NCI-H226 (cell line): Measurements from ENCODE around the gene AOAH.
A peak's percentile ranks its signal among the peaks of the same experiment; 100 is the strongest.
"Not testable (repeated sequence)": the region's sequence is repeated elsewhere in the genome, so short reads cannot be mapped to it uniquely, and the experiment has no call there.

ENCODE experiments used
- DNase-seq: peaks from one replicate; pipeline ENCODE4 v3.0.0-alpha.2; 2015

The AOAH gene

DNA sequence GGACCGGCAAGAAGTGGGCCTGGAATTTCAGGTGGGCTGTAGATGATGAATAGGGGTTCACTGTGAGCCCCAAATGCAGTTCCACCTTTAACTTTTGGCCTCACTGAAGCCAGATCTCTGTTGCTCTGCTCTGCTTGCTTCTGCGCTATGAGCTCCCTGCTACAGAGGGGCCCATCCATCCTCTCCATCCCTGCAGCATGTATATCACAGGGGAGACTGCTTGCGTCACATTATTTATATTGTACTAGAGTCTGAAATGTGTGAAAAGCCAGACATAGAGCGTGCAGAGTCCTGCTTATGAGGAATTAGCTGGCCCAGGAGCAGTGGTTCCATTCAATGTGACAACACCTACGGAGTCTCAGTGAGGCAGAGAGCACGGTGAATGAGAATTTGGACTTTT, 69.9 kb downstream of the AOAH start:
- no peak for DNase-seq

DNA sequence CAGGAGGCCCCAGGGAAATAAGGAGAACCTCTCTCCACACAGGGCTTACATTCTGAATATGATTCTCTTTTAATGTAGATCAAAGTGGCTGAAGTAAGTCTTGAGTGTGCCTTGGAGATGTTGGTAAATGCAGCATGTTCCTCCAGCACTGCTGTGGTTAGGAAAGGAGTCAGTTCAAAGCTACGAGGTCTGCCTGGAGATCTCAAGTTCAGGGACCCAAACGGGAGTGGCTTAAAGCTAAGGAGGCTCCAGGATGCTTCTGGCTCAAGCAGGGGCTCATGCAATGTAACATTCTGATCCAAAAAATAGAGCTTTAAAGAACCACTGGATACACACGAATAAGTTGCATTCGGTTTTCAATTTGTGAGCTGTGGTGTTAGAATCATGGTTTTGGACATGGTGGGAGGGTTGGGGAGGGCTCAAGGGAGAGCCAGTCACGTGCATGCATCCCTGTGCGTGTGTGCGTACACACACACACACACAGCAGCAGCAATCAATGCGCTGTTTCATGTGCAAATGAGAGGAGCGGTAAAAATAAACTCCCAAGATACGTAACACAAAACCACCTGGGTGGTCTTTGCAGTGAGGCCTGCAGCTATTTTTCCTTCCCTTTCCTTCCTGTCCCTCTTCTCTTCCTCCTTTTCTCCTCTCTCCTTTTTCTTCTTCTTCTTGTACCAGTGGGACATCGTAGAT, 70.5 kb downstream of the AOAH start:
- DNase-seq = no peak

DNA sequence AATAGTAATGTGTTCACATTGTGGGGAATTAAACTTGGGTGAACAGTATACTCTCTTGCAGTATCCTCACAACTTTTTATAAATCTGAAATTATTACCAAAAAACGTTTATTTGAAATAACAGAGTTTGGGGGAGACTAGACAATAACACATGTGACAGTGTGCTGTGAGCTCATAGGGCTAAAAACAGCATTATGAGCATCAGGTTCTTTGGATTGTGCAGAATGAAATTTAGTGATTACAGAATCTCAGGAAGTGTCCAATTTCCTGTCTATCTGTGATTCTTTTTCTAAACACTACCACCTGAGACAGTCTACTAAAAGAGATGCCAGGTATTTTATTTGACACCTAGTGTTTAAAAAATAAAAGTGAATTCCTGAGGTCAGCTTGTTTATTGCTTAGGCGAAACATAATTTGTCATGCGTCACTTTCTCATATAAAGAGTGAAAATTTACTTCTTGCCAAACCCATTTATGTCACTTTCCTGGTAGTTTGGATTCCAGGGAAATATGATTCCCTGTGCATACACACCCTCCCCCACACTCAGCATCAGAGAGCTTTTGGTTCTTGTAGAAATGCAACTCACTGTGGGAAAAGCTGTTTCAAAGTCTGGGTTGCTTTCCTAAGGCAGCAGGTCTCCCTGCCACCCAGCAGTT, 71.2 kb downstream of the AOAH start:
- peak; percentile 50 for DNase-seq

DNA sequence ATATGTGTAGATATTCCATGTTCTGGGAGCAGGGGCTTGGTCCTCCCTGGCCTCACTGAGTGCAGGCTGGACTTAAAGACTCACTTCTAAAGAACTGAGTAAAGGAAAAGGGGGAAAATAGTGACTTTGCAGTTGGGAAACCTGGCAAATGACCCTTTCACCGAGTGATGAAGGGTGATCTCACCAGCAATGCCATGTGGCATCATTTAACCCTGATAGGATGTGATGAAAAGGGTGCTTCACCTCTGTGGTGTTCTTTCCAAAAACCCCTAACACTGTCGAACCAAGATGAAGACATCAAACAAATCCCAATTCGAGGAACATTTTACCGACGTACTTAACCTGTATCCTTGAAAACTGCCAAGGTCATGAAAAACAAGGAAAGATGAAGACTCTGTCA, 71.9 kb downstream of the AOAH start:
- no peak for DNase-seq

DNA sequence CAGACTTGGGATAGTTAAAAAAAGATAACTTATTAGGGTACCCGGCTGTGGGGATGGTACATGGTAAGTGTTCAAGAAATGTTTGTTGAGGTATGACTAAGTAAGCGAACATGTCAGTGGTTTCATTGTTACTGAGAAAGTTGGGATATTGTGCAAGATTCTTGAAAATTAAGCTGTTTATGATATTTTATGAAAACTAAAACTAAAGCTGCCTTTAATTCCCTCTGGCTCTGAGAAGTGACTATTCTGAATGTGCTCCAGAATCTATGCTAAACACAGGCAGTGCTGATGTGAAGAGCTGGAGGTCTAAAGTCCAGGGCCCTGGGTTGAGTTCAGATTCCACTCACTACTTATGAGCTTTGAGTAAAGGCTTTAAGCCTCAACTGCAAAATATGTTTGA, 72.9 kb downstream of the AOAH start:
- DNase-seq = peak; percentile 62

DNA sequence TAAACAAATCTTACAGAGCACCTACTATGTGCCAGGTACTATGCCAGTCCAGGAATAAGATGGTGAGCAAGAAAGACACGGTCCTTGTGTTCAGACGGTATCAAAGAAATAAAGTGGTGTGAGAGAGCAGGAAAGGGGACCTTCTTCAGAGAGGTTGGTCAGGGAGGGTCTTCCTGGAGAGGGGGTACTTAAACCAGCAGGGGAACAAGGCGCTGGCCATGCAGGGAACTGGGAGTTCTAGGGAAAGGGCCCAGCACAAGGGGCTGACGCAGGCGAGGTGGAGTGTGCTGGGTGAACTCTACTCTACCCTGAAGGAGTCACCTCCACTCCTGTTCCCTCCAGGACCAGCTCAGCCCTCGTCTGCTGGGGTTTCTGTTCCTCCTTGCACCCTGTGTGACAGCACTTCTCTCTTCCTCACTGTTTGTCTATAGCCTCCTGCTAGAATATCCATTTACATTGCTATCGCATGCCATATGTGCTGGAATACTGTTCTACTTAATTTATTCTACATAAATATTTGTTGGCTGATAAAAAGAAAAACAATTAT, 73.5 kb downstream of the AOAH start:
- DNase-seq = no peak

DNA sequence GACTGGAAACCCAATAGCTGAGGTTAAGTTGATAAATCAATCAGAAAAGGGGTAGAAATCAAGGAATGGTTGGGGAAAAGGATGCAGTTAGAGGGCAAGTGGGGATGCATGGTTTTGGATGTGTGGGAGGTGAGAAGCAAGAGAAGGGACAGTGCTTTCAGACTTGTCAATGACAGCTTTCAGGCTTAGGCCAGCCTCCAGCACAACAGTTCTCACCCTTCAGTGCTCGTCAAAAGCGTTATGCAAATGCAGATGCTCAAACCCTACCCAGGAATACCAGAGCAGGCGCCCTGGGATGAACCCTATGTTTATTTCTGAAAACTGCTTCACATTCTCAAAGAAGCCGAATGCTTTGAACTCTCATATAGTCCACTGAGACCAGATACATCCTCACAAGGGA, 74.0 kb downstream of the AOAH start:
- DNase-seq = no peak

DNA sequence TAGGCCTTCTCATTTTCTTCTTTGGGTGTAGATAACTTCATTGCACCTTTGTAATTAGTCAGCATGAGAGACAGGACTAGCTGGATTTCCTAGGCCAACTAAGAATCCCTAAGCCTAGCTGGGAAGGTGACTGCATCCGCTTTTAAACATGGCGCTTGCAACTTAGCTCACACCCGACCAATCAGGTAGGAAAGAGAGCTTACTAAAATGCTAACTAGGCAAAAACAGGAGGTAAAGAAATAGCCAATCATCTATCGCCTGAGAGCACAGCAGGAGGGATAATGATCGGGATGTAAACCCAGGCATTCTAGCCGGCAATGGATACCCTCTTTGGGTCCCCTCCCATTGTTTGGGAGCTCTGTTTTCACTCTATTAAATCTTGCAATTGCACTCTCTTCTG, 75.0 kb downstream of the AOAH start:
- DNase-seq = not testable (repeated sequence)

DNA sequence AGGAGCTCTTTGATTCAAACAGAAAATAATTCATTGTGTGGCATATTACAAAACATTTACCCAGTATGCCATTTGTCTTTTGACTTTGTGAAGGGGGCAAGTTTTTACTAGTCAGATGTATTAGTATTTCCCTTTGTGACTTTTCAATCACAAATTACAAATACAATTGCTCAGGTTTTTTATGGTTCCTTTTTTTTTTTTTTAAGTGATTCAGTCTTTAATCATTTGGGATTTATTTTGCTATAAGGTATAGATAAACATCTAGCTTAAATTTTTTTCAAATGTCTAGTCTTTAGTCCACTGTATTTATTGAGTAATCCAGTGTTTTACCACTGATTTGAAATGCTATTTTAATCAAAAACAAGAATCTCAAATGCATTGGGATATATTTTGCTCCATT, 75.9 kb downstream of the AOAH start:
- DNase-seq = no peak

DNA sequence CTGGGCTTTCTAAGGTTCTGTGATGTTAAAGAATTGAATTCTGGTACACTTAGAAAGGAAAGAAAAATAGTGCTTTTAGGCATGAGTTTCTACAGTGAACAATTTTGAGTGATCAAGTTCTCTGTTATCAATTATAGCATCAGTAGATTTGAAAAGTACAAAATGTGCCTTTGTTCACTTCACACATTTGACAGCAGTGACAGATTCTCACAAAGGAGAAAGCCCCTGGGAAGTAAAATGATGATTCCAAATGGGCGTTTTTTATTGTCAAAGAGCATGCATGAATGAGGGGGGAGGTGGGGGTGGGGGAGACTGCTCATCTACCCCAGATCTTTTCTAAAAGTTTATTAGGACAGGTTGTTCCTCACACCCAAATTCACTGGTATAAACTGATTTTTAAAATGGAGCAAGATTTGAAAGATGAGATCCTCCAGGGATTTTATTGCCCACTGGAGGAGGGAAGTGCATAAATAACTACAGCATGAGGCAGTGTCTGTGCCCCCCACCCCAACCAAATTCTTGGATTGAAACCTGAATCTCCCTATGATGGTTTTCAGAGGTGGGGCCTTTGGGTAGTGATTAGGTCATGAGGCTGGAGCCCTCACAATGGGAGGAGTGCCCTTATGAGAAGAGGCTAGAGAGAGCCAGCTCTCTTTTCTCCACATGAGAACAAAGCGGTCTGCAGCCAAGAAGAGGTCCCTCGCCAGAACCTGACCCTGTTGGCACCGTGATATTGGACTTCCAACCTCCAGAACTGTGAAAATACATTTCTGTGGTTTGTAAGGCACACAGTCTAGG, 79.5 kb downstream of the AOAH start:
- no peak for DNase-seq

DNA sequence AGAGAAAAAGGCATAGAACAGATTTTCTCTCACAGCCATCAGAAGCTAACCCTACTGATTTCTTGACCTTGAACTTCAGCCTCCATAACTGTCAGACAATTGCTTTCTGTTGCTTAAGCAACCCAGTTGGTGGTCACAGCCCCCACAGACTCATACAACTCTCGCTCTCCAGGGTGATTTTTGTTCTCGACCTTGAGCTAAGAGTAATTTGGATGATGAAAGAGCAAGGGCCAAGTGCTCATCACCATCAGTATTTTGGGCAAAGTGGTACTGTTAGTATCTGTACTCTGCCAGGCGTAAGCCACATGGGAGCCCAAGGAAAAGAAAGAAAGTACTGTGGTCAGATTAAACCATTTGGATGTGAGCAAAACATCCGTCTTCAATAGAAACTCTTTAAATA, 81.9 kb downstream of the AOAH start:
- DNase-seq = no peak

DNA sequence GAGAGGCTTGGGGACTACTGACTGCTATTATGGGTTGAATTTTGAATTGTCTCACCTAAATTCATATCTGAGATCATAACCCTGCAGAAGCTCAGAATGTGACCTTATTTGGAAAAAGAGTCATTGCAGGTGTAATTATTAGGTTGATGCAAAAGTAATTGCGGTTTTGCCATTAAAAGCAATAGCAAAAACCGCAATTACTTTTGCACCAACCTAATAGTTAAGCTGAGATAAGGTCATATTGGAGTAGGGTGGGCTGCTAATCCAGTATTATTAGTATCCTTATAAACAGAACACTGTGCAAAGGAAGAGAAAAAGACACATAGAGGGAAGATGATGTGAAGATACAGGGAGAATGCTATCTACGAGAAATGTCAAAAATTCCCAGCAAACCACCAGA, 82.3 kb downstream of the AOAH start:
- no peak for DNase-seq

DNA sequence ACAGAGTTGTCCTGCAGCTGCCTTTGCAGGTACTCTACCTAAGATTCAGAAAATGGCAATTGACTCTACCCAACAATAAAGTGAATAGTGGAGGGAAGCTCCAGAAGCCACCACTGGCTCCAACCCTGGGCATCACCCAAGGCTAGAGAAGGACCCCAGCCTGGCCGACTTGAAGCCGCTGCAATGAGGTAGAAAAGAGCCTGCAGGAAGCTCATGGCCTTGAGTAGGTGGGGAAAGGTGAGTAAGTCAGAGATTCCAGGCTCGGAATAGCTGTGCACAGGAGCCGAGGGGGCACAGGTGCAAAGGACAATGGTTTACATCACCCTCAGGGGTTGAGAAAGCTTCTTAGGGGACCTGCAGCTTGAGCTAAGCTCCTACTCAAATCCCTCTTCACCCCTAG, 83.6 kb downstream of the AOAH start:
- no peak for DNase-seq

DNA sequence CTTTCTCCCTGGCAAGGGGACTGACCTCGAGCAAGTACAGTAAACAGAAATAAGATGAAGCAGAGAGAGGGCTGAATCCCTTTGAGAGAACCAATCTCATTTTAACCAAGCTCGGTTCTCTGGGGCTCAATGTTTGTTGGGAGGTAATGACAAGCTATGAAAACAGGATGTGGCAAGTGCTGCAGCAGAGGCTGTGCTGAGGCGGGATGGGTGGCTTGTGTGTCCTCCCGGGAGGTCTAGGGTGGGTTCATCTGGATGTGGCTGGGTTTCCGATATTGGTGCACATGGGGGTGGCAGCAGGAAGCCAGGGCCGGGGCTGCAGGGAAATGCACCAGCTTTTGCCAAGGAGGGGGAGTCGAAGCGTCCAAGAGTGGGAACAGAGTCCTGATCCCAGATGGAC, 84.5 kb downstream of the AOAH start:
- DNase-seq = no peak

DNA sequence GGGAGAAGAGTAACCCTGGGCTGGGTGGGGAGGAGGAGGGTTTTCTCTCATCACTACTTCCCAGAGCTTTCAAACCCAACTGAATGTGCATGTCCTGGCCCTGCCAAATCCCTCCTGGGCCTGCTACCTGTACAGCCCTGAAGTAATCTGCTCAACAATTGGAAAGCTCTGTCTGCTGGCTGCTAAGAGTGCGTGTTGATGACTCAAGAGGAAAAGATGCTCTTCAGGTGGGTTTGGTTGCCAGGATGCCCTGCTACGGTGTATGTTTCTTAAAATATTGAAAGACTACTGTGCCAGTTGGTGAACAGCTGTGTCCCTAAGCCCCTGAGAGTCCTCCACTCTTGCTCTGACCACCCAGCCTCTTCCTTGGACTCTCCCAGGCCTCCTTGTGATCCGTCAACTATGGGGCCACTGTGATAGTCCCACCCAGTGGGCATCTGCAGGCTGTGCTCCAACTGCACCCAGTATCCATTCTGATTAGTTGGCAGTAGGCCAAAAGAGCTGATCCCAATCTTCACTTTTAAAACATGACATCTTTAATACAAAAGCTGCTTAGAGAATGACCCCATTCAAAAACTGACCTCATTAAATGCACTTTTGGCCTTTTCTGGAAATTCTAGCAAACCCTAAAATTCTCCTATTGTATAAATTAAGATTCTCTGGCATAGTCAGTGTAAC, 85.6 kb downstream of the AOAH start:
- DNase-seq = no peak

DNA sequence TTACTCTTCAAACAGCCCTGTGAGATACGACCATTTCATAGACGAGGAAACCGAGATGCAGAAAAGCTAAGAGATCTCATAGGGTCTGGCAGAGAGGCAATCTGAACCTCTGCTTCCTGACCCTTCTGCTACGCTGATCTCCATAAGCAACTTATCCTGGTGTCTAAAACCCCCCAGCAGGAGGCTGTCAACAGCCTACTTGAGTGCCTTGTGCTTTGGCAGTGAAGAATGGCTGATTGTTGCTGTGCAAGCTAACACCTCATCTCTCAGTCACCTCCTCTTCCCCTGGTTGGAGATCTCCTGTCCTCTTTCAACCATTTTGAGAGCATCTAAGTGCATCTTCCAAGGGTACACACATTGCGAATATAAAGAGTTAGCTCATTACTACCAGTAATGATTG, 86.2 kb downstream of the AOAH start:
- DNase-seq = no peak

DNA sequence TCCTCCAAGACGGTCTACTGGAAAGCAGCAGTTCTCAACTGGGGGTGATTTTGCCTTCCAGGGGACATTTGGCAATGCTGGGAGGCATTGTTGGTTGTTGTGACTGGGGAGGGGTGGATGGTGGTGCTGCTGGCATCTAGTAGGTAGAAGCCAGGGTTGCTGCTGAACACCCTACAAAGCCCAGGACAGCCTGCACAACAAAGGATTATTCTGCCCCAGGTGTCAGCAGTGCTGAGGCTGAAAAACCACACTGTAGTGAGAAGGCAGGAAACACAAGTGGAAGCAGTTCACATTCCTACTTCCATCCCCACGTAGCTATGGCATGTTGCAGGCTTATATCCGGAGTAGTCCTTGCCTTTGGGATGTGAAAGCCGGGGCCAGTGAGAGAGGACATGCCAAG, 86.9 kb downstream of the AOAH start:
- DNase-seq = no peak

DNA sequence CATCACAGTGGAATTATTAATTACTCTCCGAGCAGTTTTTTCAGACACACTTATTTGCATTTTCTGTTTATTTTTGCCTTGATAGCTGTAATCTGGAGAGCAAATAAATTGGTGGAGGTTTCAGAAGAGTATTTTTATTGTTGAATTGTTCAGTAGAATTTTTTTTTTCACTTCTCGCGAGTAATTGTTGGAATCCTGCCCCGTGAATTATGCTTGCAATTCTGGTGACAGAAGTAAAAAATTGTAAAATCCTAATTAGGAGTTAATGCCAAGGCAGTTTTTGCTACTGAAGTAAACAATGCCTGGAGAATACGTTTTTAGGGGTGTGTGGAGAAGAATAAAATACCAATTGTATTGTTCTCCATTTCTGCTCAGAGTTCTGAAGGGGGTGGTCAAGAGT, 88.2 kb downstream of the AOAH start:
- DNase-seq = no peak

DNA sequence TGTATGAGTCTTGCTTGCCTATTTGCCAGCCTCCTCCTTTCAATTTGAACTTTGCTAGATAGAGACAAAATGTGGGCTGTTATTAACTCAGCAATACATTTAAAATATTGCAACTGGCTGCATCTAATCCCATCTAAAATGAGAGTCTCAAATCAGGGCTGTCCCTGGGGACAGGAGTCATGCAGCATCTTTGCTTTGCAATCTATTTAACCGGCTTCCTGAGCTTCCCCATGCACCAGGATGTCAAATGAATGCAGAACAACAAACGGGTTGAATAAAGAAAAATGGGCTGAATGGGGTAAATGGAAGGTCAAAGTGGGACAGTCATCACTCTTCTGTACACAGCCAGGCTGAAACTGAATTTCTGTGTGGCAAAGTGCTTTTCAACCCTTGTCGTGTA, 89.2 kb downstream of the AOAH start:
- no peak for DNase-seq

DNA sequence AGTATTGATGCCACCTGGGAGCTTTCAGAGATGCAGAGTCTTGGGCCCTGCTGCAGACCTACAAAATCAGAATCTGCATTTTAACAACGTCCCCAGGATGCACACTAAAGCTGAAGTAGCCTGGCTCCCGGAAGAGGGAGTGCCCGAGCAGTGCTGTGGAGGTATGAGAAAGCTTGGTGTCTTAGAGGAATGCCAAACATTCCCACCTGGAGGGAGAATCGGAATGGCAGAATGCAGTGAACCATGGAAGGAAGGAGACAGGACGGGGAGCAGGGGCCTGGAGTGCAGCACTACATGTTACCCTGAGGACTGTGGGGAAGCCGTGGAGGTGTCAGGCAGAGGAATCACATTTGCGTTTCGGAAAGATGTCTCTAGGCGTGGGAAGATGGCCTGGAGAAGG, 90.9 kb downstream of the AOAH start:
- no peak for DNase-seq

DNA sequence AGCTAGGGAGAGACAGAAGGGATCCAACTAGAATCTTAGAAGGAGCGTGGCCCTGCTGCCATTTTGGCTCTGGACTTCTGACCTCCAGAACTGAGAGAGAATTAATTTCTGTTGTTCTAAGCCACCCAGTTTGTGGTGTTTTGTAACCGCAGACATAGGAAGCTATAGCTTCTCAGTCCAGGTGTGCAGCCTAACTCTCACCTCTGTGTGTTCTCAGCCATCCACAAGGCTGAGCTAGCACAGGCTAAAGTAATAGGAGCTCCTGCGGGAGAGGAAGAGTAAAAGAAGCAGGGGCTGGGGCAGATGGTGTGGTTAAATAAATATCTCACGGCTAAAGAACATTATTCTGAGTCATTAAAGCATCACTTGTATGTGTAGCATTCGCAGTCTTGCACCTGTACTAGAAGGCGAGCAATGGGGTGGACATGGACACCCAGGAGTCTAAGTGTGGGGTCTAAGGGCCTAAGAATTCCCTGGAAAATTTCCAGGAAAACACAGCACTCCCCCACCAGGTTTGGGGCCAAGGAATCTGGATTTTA, 94.1 kb downstream of the AOAH start:
- DNase-seq = no peak

DNA sequence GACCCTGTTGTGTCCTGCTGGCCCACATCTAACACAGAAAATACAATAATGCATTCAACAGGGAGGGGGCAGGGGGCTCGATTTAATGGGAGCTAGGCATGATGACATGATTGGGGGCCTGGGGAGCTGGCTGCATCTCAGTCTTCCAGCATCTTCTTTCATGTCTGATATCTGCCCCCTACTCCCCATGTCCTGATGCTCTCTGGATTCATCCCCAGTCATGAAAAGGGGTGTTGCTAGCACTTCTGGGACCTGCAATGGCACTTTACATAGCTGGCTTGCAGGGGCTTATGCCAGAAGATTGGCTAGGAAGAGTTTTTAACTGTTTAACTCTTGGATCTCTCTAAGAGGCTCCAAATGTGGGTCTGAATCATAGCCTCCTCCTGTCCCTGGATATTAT, 94.9 kb downstream of the AOAH start:
- DNase-seq = no peak

DNA sequence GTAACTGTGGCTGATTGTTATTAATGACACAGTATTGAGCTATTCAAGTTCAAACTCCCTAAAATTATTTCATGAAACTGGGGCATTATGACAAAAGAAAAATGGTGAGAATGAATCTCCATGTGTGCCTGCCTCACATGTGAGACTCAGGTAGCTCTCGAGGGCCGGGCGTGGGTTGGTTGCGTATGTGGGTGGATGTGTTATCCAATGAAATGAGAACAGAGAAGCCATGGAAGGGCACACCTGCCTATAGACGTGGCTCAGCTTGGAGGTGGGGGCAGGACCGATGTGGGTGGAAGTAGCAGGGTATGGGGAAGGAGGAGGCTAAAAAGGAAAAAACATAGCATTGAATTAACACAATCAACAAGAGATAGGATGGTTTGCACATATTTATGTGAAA, 96.5 kb downstream of the AOAH start:
- no peak for DNase-seq
